GM21723 (cell line): Measurements from ENCODE around the gene DNAL1.

Experiments used
- ATAC-seq: cut with Tn5 transposase; IDR thresholded peaks from one replicate; pipeline ENCODE4 v1.9.1; 2021; ENCODE audit warnings: mild to moderate bottlenecking, moderate library complexity; ENCODE audit not compliant: unreplicated experiment

Gene DNAL1

GRCh38 chr14:73722581-73722980 lies 77.8 kb downstream of the DNAL1 start:
- no peak for ATAC-seq

- no peak for ATAC-seq
Measured at GRCh38 chr14:73723406-73723796, 78.6 kb downstream of the DNAL1 start.

GRCh38 chr14:73723797-73724661 lies 79.2 kb downstream of the DNAL1 start:
- ATAC-seq = no peak

GRCh38 chr14:73724696-73725095 lies 79.9 kb downstream of the DNAL1 start:
- no peak for ATAC-seq

- ATAC-seq = no peak
Measured at GRCh38 chr14:73725116-73726024, 80.6 kb downstream of the DNAL1 start.

GRCh38 chr14:73726025-73726961 lies 81.5 kb downstream of the DNAL1 start:
- ATAC-seq = no peak

GRCh38 chr14:73727166-73727565 lies 82.4 kb downstream of the DNAL1 start:
- ATAC-seq = no peak

GRCh38 chr14:73728717-73729330 lies 84.0 kb downstream of the DNAL1 start:
- no peak for ATAC-seq

GRCh38 chr14:73729556-73730265 lies 84.9 kb downstream of the DNAL1 start:
- ATAC-seq = no peak

GRCh38 chr14:73731111-73731510 lies 86.3 kb downstream of the DNAL1 start:
- no peak for ATAC-seq

- ATAC-seq = no peak
Measured at GRCh38 chr14:73732006-73732405, 87.2 kb downstream of the DNAL1 start.

GRCh38 chr14:73736842-73737241 lies 92.1 kb downstream of the DNAL1 start:
- ATAC-seq = no peak

GRCh38 chr14:73738518-73739173 lies 93.9 kb downstream of the DNAL1 start:
- ATAC-seq = no peak

- ATAC-seq = no peak
Measured at GRCh38 chr14:73739174-73739898, 94.5 kb downstream of the DNAL1 start.

GRCh38 chr14:73739899-73740617 lies 95.3 kb downstream of the DNAL1 start:
- no peak for ATAC-seq

GRCh38 chr14:73740618-73741326 lies 96.0 kb downstream of the DNAL1 start:
- ATAC-seq = no peak

GRCh38 chr14:73741386-73741875 lies 96.6 kb downstream of the DNAL1 start:
- ATAC-seq = peak; percentile 36
